Spleen (tissue), 7 donors: ENCODE data around the gene FBXO21.

Experiments
- CTCF ChIP-seq, 11 experiments: fragments of 200-600 bp in 7 of 11; fragments of 450-650 bp in 4 of 11; sonication (generic) in 4 of 11; IDR thresholded peaks in 8 of 11; conservative IDR thresholded peaks in 3 of 11; 1 replicate in 7 of 11; 2 replicates in 4 of 11; pipeline versions ENCODE4 v1.4.0 to v1.8.0; 2016 to 2021; ENCODE audit warnings: antibody characterized with exemption in 11 of 11, inconsistent platforms in 4 of 11, mild to moderate bottlenecking in 1 of 11
- POLR2AphosphoS5 ChIP-seq, 3 donors: sonication (generic); formaldehyde crosslinking; IDR thresholded peaks; one replicate each; pipeline ENCODE4 v1.5.1; 2017; ENCODE audit warnings: antibody characterized with exemption in 3 of 3
- donor health status: DM: no; HTN: no; CAD: no; lungs with moderate emphysema.
- donor health status: DM: no; HTN: no; CAD: no.
- donor health status: DM: no; HTN: no; CAD: no.

- TF ChIP-seq CTCF (IDR thresholded peaks at IDR 0.05 in 8 of 11, conservative IDR thresholded peaks at IDR 0.05 in 3 of 11) (no peak), POLR2AphosphoS5 (IDR thresholded peaks at IDR 0.05) (no peak)
Observed at GRCh38 chr12:117182866-117183265, 7.4 kb downstream of the FBXO21 start.
